ENCODE data around the gene ZC2HC1B. TPM values are rescaled to one million over a fixed set of nuclear protein-coding genes. Genes with fewer than 3 reads are reported as not detected.

ZC2HC1B gene
- total RNA-seq, 4 donors from 2014 or later = 1.2 TPM; not detected in 3

DNA sequence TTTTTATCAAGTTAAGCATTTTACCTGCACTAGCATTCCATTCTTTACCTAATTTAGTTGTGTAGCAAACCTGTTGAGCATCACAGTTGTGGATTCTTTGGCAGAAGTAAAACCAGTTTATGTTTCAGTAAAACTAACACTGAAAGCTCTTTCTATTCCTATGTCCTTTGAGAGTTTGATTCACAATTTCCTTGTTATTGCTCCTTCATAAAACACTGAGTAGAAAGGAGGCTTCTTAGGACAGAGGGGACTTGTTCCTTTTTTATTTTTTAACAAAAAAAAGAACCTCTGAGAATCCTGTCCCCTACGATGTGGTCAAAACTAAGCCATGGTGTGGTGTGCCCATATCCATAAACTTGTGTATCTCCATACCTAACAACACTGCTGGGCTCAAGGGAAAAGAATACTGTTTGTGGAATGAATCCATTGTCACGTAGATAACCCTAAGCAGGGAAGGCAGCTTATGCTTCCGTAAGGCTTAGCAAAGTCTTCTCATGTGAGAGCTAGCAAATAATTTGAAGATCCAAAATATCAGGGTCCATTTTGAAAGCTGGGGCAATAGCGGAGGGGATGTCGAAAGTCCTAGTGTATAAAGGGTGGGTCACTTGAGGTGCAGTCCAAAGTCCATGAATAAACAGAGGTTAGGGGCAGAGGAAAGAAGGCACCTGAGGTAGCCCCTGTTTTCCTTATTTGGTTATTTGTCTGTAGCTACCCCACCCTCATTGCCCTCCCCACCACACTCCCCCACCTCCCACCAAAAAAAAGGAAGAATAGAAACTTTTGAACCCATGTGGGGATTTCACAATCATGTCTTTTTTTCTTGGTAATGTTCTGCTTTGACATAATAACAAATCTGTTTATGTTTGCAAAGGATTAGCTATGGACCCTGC lies 72.7 kb downstream of the ZC2HC1B start:
- peaks cover 0 to 7% (median 0%) of the 10 kb centered on the region in 3 donors for H3K36me3 ChIP-seq
- DNase-seq (ENCODE audit: low spot score in 2 of 2) = no peak
- no peaks in the 10 kb centered on the region for H3K27me3 ChIP-seq
- WGBS, 2 donors = 67 to 71% methylated on average over 5 of the region's 5 CpGs
- no peaks in the 10 kb centered on the region for H3K4me1 ChIP-seq
- H3K4me3 ChIP-seq = no peak overlapping the region
- no peak overlapping the region for H3K27ac ChIP-seq
- H3K9me3 ChIP-seq = peaks cover 0 to 23% (median 0%) of the 10 kb centered on the region in 4 donors
- TF ChIP-seq POLR2A (IDR thresholded peaks at IDR 0.05) (no peak), EP300 (IDR thresholded peaks at IDR 0.05) (no peak)
- TF ChIP-seq, protein P1, sequence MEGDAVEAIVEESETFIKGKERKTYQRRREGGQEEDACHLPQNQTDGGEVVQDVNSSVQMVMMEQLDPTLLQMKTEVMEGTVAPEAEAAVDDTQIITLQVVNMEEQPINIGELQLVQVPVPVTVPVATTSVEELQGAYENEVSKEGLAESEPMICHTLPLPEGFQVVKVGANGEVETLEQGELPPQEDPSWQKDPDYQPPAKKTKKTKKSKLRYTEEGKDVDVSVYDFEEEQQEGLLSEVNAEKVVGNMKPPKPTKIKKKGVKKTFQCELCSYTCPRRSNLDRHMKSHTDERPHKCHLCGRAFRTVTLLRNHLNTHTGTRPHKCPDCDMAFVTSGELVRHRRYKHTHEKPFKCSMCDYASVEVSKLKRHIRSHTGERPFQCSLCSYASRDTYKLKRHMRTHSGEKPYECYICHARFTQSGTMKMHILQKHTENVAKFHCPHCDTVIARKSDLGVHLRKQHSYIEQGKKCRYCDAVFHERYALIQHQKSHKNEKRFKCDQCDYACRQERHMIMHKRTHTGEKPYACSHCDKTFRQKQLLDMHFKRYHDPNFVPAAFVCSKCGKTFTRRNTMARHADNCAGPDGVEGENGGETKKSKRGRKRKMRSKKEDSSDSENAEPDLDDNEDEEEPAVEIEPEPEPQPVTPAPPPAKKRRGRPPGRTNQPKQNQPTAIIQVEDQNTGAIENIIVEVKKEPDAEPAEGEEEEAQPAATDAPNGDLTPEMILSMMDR (IDR thresholded peaks at IDR 0.05) = no peak

DNA sequence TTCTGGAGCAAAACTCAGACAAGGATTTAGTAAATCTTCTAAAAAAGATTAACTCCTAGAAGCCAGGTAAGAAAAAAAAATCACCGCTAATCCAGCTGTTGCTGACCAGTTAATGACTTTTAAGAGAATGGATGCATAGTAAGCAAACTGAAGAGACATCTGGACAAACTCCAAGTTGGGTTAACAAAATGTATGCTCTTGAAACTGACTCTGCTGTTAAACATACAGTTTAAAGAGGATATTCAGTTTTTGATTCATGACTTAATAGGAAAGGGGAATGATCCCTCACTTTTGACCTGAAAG lies 73.3 kb downstream of the ZC2HC1B start:
- Histone ChIP-seq H3K36me3 (peaks cover 0 to 7% (median 0%) of the 10 kb centered on the region in 3 donors), H3K27ac (no peak overlapping the region), H3K9me3 (peaks cover 0 to 19% (median 0%) of the 10 kb centered on the region in 4 donors), H3K27me3 (no peaks in the 10 kb centered on the region), H3K4me1 (no peaks in the 10 kb centered on the region), H3K4me3 (no peak overlapping the region)
- 93 to 97% methylated on average over 1 of the region's 1 CpG for WGBS, 2 donors
- TF ChIP-seq, protein P1 (IDR thresholded peaks at IDR 0.05) = no peak
- TF ChIP-seq POLR2A (IDR thresholded peaks at IDR 0.05) = no peak
- no peak for TF ChIP-seq EP300 (IDR thresholded peaks at IDR 0.05)
- DNase-seq (ENCODE audit: low spot score in 2 of 2) = no peak

DNA sequence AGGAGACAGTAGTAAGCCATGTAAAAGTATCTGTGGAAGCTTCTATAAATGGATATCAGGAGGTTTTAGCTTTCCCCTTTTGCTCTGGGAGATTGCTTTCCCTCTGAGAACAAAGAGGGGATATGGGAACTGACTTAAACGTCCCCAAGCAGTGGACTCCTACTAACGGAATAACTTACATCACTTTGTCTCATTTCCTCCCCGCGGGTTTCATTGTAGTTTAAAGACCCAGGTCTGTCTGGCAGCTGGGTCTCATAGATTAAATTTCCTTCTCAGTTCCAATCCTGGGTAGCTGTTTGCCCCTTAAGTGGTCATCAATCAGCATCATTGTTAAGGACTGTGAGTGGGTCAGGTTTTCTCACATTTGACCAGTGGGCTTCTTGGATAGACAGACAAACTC lies 75.1 kb downstream of the ZC2HC1B start:
- H3K4me3 ChIP-seq = no peak overlapping the region
- DNase-seq (ENCODE audit: low spot score in 2 of 2) = no peak
- H3K27ac ChIP-seq = no peak overlapping the region
- no peaks in the 10 kb centered on the region for H3K36me3 ChIP-seq
- peaks cover 0 to 4% (median 0%) of the 10 kb centered on the region in 4 donors for H3K9me3 ChIP-seq
- H3K27me3 ChIP-seq = no peaks in the 10 kb centered on the region
- TF ChIP-seq, protein P1 (IDR thresholded peaks at IDR 0.05) = no peak
- TF ChIP-seq EP300 (IDR thresholded peaks at IDR 0.05) = no peak
- no peak for TF ChIP-seq POLR2A (IDR thresholded peaks at IDR 0.05)
- no peaks in the 10 kb centered on the region for H3K4me1 ChIP-seq
- 27 to 32% methylated on average over 4 of the region's 4 CpGs for WGBS, 2 donors

DNA sequence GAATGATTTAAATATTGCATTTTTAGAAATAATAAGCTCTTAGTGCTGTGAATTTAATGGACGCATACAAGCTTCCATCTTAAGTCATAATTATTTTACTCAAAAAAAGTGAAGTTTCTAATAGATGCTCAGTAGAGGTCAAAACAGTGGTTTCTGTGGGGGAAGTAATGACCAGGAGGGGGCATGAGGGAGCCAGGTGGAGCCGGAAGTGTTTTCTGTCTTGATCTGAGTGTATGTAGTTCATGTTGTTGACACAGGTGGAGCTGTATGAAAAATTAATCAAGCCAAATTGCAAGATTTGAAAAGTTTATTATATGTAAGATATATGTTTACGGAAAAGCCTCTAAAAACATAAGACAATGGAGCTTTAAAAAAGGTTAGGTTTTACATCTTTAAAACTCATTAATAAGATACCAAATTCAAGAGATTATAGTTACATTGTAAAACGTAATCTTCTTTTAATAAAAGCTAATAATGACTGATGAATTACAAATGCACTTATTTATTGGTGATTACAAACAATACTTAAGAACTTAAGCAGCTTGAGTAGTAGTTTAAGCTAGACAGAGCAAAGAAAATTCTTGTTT lies 75.8 kb downstream of the ZC2HC1B start:
- 51 to 64% methylated on average over 4 of the region's 4 CpGs for WGBS, 2 donors
- Histone ChIP-seq H3K9me3 (no peaks in the 10 kb centered on the region), H3K36me3 (no peaks in the 10 kb centered on the region), H3K27me3 (no peaks in the 10 kb centered on the region), H3K4me1 (no peaks in the 10 kb centered on the region), H3K27ac (no peak overlapping the region), H3K4me3 (no peak overlapping the region)
- TF ChIP-seq, protein P1 (IDR thresholded peaks at IDR 0.05) = peak in 4 of 5 experiments; percentile 20 to 61 (median 28)
- TF ChIP-seq EP300 (IDR thresholded peaks at IDR 0.05) = no peak
- DNase-seq (ENCODE audit: low spot score in 2 of 2) = peak in 1 of 2 donors; percentile 21
